HCT116 (cell line): ENCODE measurements around the gene DDX54. TPM values are rescaled to one million over a fixed set of nuclear protein-coding genes. Genes with fewer than 3 reads are reported as not detected.
A peak's percentile ranks its signal among the peaks of the same experiment; 100 is the strongest.

Source experiments
- ATAC-seq: fragments of 200-7000 bp; cut with Tn5 transposase; 2 replicates; pipeline ENCODE4 v1.9.1; 2020; ENCODE audit warnings: mild to moderate bottlenecking, moderate library complexity
- BruUV-seq: library from RNA; stranded (reverse); fragments of 400-500 nt; replicated peaks from 2 replicates; lab custom pipeline; 2021; lab: Mats Ljungman, UMichigan
- CTCF ChIA-PET: fragments of 300-600 bp; sonication (Branson Sonifier 250); formaldehyde crosslinking; loops from one replicate; lab custom pipeline; 2021; ENCODE audit warnings: antibody characterized with exemption; lab: Charles Lee
- POLR2A ChIA-PET: fragments of 300-600, 350-600 bp; sonication (Branson Sonifier 250); formaldehyde crosslinking; loops from one replicate; lab custom pipeline; 2021; ENCODE audit warnings: antibody characterized with exemption; lab: Charles Lee
- RAD21 ChIA-PET, 2 experiments: fragments of 300-600 bp; sonication (Branson Sonifier 250); formaldehyde crosslinking; loops; one replicate each; lab custom pipeline; 2023; ENCODE audit warnings: low total read pairs in 2 of 2; ENCODE audit not compliant: uncharacterized antibody in 2 of 2, unreplicated experiment in 2 of 2, low non-redundant PET in 1 of 2; lab: Charles Lee
- DNase-seq: peaks from one replicate; pipeline ENCODE4 v3.0.0-alpha.2; 2010; ENCODE audit warnings: low read depth, low spot score
- H2AFZ ChIP-seq: fragments of 200-600 bp; shearing (Covaris generic), sonication (generic); 2 replicates; pipeline ENCODE4 v1.6.1; 2017; ENCODE audit warnings: low read depth, mixed run types, mixed read lengths, antibody characterized with exemption, low read length; ENCODE audit not compliant: poor library complexity, severe bottlenecking
- H3K27ac ChIP-seq: 2 replicates; pipeline ENCODE4 v1.5.1; 2012; ENCODE audit warnings: low read depth, low read length
- H3K27me3 ChIP-seq: fragments of 200-600 bp; sonication (generic); 2 replicates; pipeline ENCODE4 v1.6.1; 2016; ENCODE audit warnings: mixed run types, low read length, mixed read lengths; ENCODE audit not compliant: insufficient read depth
- H3K36me3 ChIP-seq, 2 experiments: fragments of 200-500 bp in 1 of 2; fragments of 200-600 bp in 1 of 2; sonication (Bioruptor generic) in 1 of 2; sonication (generic) in 1 of 2; 2 replicates each; pipeline versions ENCODE4 v1.5.1 to v1.6.1; 2014 to 2016; ENCODE audit warnings: low read length in 2 of 2, inconsistent platforms in 1 of 2, mixed read lengths in 1 of 2, mixed run types in 1 of 2; ENCODE audit not compliant: insufficient read depth in 2 of 2, control insufficient read depth in 1 of 2
- H3K4me1 ChIP-seq, 2 experiments: fragments of 200-600 bp in 1 of 2; sonication (generic) in 1 of 2; 2 replicates each; pipeline versions ENCODE4 v1.5.1 to v1.6.1; 2012 to 2017; ENCODE audit warnings: low read length in 2 of 2, inconsistent platforms in 1 of 2, mild to moderate bottlenecking in 1 of 2, mixed read lengths in 1 of 2, mixed run types in 1 of 2, moderate library complexity in 1 of 2; ENCODE audit not compliant: insufficient read depth in 2 of 2, control insufficient read depth in 1 of 2
- H3K4me2 ChIP-seq: fragments of 200-600 bp; sonication (generic); 2 replicates; pipeline ENCODE4 v1.6.1; 2017; ENCODE audit warnings: mixed run types, low read length, mixed read lengths
- H3K4me3 ChIP-seq, 2 experiments: fragments of 200-600 bp in 1 of 2; sonication (generic) in 1 of 2; replicated peaks in 1 of 2; 2 replicates each; pipeline ENCODE4 v1.5.1; 2011 to 2016; ENCODE audit warnings: low read length in 2 of 2, control low read depth in 1 of 2, low read depth in 1 of 2, mild to moderate bottlenecking in 1 of 2, mixed read lengths in 1 of 2, mixed run types in 1 of 2
- H3K79me2 ChIP-seq: fragments of 200-600 bp; sonication (generic); 2 replicates; pipeline ENCODE4 v1.6.1; 2017; ENCODE audit warnings: mild to moderate bottlenecking, mixed run types, low read length, moderate library complexity, mixed read lengths; ENCODE audit not compliant: insufficient read depth
- H3K9ac ChIP-seq: fragments of 200-600 bp; sonication (generic); 2 replicates; pipeline ENCODE4 v1.6.1; 2016; ENCODE audit warnings: low read length, mixed read lengths
- H3K9me2 ChIP-seq: fragments of 200-600 bp; sonication (generic), shearing (Covaris generic); 2 replicates; pipeline ENCODE4 v1.6.1; 2017; ENCODE audit warnings: mixed run types, mild to moderate bottlenecking, moderate library complexity; ENCODE audit not compliant: insufficient read depth
- H3K9me3 ChIP-seq, 2 experiments: fragments of 200-500 bp in 1 of 2; fragments of 200-600 bp in 1 of 2; sonication (Bioruptor generic) in 1 of 2; sonication (generic) in 1 of 2; 2 replicates each; pipeline ENCODE4 v1.6.1; 2014 to 2017; ENCODE audit warnings: low read length in 2 of 2, mixed read lengths in 2 of 2, inconsistent platforms in 1 of 2, low read depth in 1 of 2, mild to moderate bottlenecking in 1 of 2, mixed run types in 1 of 2, moderate library complexity in 1 of 2; ENCODE audit not compliant: control insufficient read depth in 1 of 2, insufficient read depth in 1 of 2
- H4K20me1 ChIP-seq: fragments of 200-600 bp; sonication (generic), shearing (Covaris generic); 2 replicates; pipeline ENCODE4 v1.6.1; 2017; ENCODE audit warnings: mixed run types, mild to moderate bottlenecking, moderate library complexity; ENCODE audit not compliant: insufficient read depth
- CTCF ChIP-seq, 3 experiments: fragments of 200-600 bp in 1 of 3; sonication (generic) in 1 of 3; IDR thresholded peaks in 2 of 3; conservative IDR thresholded peaks in 1 of 3; 2 replicates each; pipeline ENCODE4 v1.5.1; 2012 to 2017; ENCODE audit warnings: low read depth in 2 of 3, low read length in 2 of 3, antibody characterized with exemption in 1 of 3, borderline replicate concordance in 1 of 3, control low read depth in 1 of 3, mild to moderate bottlenecking in 1 of 3, mixed read lengths in 1 of 3, mixed run types in 1 of 3, moderate library complexity in 1 of 3; ENCODE audit not compliant: insufficient read depth in 1 of 3
- FOSL1 ChIP-seq: IDR thresholded peaks from 2 replicates; pipeline ENCODE4 v1.6.1; 2012; ENCODE audit warnings: low read depth
- RAD21 ChIP-seq: IDR thresholded peaks from 2 replicates; pipeline ENCODE4 v1.6.1; 2012; ENCODE audit warnings: low read depth, mild to moderate bottlenecking
- intact Hi-C: fragments of 100-400 bp; cut with micrococcal nuclease; formaldehyde crosslinking; loops from 2 replicates; pipeline ENCODE4 v1.10.0; 2022
- total RNA-seq: library from RNA; stranded (reverse); gene quantifications from one replicate; pipeline ENCODE4 v1.2.1, GENCODE V29; 2021; ENCODE audit not compliant: unreplicated experiment
- TF ChIP-seq, protein P1 (sequence below): IDR thresholded peaks from 2 replicates; pipeline ENCODE4 v1.6.1; 2012

DDX54 gene
- total RNA-seq, 1 experiment from 2014 or later, result 110 TPM

- CTCF ChIA-PET, result interaction anchor here (0.7 to 2.6 kb wide), 16 partner anchors 8 to 253 kb away, joined by 3 to 25 read pairs (median 4); partner anchors contain the start of gene RASAL1
These were observed 32.2 kb downstream of the DDX54 start for GRCh38 chr12:113152835-113153814.

More at GRCh38 chr12:113152835-113153814, 32.2 kb downstream of the DDX54 start:
- Histone ChIP-seq H3K4me2 (peak overlapping the region; percentile 80), H3K36me3 (no peaks in the 10 kb centered on the region), H3K9me2 (no peaks in the 10 kb centered on the region), H3K9me3 (no peaks in the 10 kb centered on the region), H3K4me1 (peaks cover 19 to 36% of the 10 kb centered on the region in 2 experiments), H3K27ac (peak overlapping the region; percentile 44), H2AFZ (peak overlapping the region; percentile 77), H3K79me2 (no peaks in the 10 kb centered on the region), H3K27me3 (no peaks in the 10 kb centered on the region), H3K4me3 (peak overlapping the region; percentile 43 to 56), H3K9ac (peak overlapping the region; percentile 48; the same call in 1 of the 2 replicates)
- ATAC-seq (peak; percentile 82), DNase-seq (peak; percentile 54)
- no TSS peak for BruUV-seq
- intact Hi-C loops, result loop anchor here (1.0 kb wide), 2 partner anchors 105 to 160 kb away; no protein-coding TSS in a partner anchor
- TF ChIP-seq, protein P1, sequence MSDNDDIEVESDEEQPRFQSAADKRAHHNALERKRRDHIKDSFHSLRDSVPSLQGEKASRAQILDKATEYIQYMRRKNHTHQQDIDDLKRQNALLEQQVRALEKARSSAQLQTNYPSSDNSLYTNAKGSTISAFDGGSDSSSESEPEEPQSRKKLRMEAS, result peak; percentile 90
- peak; percentile 41 to 83 (median 52) for TF ChIP-seq CTCF (IDR thresholded peaks at IDR 0.05 in 2 of 3, conservative IDR thresholded peaks at IDR 0.05 in 1 of 3; ENCODE audit: borderline replicate concordance in 1 of 3, insufficient read depth in 1 of 3, low read depth in 2 of 3, low read length in 2 of 3)
- TF ChIP-seq RAD21, result peak; percentile 89
- no peak for TF ChIP-seq FOSL1
- TF ChIP-seq, all 23 proteins: peak for 3
- ChIA-PET RAD21 (interaction anchor here (0.7 to 1.1 kb wide), 2 partner anchors 17 to 21 kb away, joined by 4 to 5 read pairs; no protein-coding TSS in a partner anchor), POLR2A (interaction anchor here (0.8 kb wide), 1 partner anchor 8 kb away, joined by 3 read pairs; no protein-coding TSS in a partner anchor)
- no peaks in the 10 kb centered on the region for H4K20me1 ChIP-seq
